Measurements from ENCODE around the gene TMCO1.

GRCh38 chr1:165737196-165737595 is 31.5 kb downstream of the TMCO1 start:
- TF ChIP-seq CTCF (IDR thresholded peaks at IDR 0.05) (no peak), POLR2A (IDR thresholded peaks at IDR 0.05) (no peak)
